ENCODE data around the gene VPS11. TPM values are rescaled to one million over a fixed set of nuclear protein-coding genes. Genes with fewer than 3 reads are reported as not detected.
A peak's percentile ranks its signal among the peaks of the same experiment; 100 is the strongest.
"Not testable (repeated sequence)": the region's sequence is repeated elsewhere in the genome, so short reads cannot be mapped to it uniquely, and the experiment has no call there.

VPS11 gene
- total and polyA plus RNA-seq, 9 donors = 19.9 to 32.1 (median 30.2) TPM

DNA sequence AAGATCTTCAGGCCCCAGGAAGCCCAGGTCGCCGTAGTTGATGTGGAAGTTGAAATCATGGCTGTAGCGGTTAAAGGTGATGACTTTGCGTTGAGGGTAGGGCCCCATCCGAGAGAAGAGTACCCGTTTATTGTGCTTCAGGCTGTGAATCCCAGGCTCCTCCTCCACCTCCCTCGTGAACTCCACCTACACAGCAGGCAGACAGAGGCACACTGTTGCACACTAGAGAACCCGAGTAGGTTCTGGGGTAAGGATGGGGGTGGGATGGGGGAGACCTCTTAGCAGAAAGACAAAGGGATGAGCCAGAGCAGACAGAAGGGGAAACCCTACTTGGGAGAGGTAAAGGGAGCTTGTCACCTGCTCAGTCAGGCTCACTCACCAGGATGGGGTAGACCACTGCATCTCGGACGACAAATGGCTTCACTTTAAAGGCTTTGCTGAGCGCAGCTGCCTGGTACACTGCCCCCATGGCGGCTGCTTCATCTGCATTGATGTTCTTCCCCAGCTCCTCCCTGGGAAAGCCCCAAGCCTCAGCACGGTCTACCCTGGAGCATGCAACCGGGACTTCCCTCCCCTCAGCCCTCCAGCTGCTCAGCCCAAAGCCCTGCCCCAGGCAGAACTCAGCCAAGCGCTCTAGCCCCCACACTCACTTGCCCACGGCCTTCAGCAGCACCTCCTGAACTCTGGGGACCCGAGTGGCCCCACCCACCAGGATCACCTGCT lies 16.0 kb upstream of the VPS11 start:
- Histone ChIP-seq H3K36me3 (ENCODE audit: control insufficient read depth, insufficient read depth, low read length) (peaks cover 89% of the 10 kb centered on the region), H3K4me1 (ENCODE audit: control insufficient read depth, insufficient read depth, low read length) (peaks cover 12% of the 10 kb centered on the region), H3K27ac (ENCODE audit: low read length) (no peak overlapping the region), H3K4me3 (ENCODE audit: low read length) (no peak overlapping the region), H3K27me3 (ENCODE audit: control insufficient read depth, insufficient read depth, low read length) (no peaks in the 10 kb centered on the region), H3K9me3 (replicated peaks; ENCODE audit: control insufficient read depth, low read depth, low read length) (no peaks in the 10 kb centered on the region)
- no peak for DNase-seq
- 85% methylated on average over 9 of the region's 17 CpGs for WGBS (ENCODE audit: insufficient coverage)

DNA sequence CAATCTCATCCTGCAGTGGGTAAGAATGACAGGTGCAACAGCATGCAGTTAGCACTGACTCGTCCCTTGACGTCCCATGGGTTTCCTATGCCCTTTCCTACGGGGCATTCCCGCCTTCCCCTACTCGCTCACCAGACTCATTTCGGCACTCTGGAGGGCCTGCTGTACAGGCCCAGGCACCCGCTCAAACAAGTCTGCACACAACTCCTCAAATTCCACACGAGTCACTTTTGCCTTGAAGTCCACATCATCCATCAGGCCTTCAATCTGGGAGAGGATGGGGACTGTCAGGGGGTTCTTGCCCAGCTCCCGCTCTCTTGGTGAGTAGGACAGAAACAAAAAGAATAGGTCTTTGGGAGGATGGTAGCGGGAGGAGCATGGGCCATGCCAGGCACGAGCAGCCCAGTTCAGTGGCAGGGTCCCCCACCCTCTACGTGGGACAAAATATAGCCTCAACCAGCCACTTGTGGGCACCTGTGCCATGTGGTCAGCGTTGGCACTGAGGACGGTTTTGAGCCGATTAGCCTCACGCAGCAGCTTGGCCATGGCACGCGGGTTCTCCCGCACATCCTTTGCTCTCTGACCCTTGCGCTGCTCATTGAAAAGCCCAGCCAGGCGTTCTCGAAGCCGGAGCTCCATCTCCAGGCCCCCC lies 15.3 kb upstream of the VPS11 start:
- WGBS (ENCODE audit: insufficient coverage) = 93% methylated on average over 18 of the region's 23 CpGs
- Histone ChIP-seq H3K4me1 (ENCODE audit: control insufficient read depth, insufficient read depth, low read length) (peaks cover 12% of the 10 kb centered on the region), H3K27me3 (ENCODE audit: control insufficient read depth, insufficient read depth, low read length) (no peaks in the 10 kb centered on the region), H3K9me3 (replicated peaks; ENCODE audit: control insufficient read depth, low read depth, low read length) (no peaks in the 10 kb centered on the region), H3K36me3 (ENCODE audit: control insufficient read depth, insufficient read depth, low read length) (peaks cover 83% of the 10 kb centered on the region), H3K4me3 (ENCODE audit: low read length) (no peak overlapping the region), H3K27ac (ENCODE audit: low read length) (no peak overlapping the region)
- DNase-seq = no peak

DNA sequence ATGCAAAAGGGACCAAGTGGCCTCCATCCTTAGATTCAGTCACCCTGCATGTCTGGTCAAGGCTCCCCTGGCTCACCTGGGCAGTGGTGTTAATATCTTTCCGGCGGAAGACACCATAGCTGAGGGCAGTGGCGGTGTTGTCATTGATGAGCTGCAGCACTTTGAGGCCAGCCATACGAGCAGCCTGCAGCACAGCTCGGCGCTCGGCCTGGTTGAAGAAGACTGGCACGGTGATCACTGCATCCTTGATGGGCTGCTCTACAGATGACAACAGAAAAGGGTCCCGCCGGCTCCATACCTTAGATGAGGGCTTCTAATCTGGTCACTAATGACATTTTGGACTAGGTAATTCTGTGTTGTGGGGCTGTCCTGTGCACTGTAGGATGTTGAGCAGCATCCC lies 13.2 kb upstream of the VPS11 start:
- WGBS (ENCODE audit: insufficient coverage) = 94% methylated on average over 10 of the region's 10 CpGs
- peaks cover 18% of the 10 kb centered on the region for H3K4me1 ChIP-seq (ENCODE audit: control insufficient read depth, insufficient read depth, low read length)
- H3K36me3 ChIP-seq (ENCODE audit: control insufficient read depth, insufficient read depth, low read length) = peaks cover 62% of the 10 kb centered on the region
- no peaks in the 10 kb centered on the region for H3K9me3 ChIP-seq (replicated peaks; ENCODE audit: control insufficient read depth, low read depth, low read length)
- H3K27me3 ChIP-seq (ENCODE audit: control insufficient read depth, insufficient read depth, low read length) = no peaks in the 10 kb centered on the region
- H3K4me3 ChIP-seq (ENCODE audit: low read length) = no peak overlapping the region
- no peak for DNase-seq
- H3K27ac ChIP-seq (ENCODE audit: low read length) = no peak overlapping the region

DNA sequence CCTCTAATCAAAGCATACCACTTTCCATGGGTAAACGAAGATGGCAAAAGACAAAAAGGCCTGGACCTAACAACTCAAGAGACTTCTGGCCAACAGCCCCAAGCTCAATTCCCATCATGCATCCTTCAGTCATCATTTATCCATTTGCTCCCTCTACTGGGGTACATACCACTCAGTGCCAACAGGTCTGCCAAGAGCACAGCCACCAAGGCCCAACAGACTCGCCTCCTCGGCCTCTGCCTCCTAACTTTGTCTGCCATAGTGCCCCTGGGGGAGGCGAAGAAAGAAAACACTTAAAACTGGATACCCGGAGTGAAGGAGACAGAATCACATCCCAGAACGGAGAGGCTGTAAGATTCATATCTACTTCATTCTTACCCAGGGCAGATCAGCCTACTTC lies 11.7 kb upstream of the VPS11 start:
- 29% methylated on average over 6 of the region's 6 CpGs for WGBS (ENCODE audit: insufficient coverage)
- Histone ChIP-seq H3K9me3 (replicated peaks; ENCODE audit: control insufficient read depth, low read depth, low read length) (no peaks in the 10 kb centered on the region), H3K4me3 (ENCODE audit: low read length) (peak overlapping the region; percentile 89), H3K4me1 (ENCODE audit: control insufficient read depth, insufficient read depth, low read length) (peaks cover 18% of the 10 kb centered on the region), H3K27me3 (ENCODE audit: control insufficient read depth, insufficient read depth, low read length) (no peaks in the 10 kb centered on the region), H3K27ac (ENCODE audit: low read length) (no peak overlapping the region), H3K36me3 (ENCODE audit: control insufficient read depth, insufficient read depth, low read length) (peaks cover 48% of the 10 kb centered on the region)
- no peak for DNase-seq

DNA sequence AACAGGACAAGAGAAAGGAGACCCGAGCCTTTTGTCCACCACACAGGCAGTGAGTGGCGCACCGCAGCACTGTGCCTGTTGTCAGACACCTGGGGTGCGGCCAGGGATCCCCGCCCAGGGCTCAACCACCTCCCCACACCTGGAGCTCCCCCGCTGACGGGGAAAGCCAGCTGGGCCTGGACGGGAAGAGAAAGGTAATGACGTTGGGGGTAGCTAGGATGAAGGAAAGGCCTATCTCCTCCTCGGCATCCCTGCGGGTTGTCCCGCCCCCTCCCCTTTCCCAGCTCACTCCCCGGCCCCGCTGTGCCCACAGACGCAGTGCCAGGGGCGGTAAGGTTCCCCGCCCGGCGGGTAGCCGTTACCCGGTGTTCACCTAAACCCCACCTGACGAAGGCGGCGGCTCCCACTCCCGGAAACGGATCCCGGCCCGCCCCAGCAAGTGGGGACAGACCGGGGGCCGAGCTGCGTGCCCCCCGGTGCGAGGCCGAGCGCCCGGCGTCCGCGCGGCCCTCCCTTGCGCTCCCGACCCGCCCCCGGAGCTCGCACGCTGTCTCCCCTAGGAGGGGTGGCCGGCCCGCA lies 11.1 kb upstream of the VPS11 start:
- peaks cover 42% of the 10 kb centered on the region for H3K36me3 ChIP-seq (ENCODE audit: control insufficient read depth, insufficient read depth, low read length)
- H3K4me1 ChIP-seq (ENCODE audit: control insufficient read depth, insufficient read depth, low read length) = peaks cover 18% of the 10 kb centered on the region
- H3K9me3 ChIP-seq (replicated peaks; ENCODE audit: control insufficient read depth, low read depth, low read length) = no peaks in the 10 kb centered on the region
- peak overlapping the region; percentile 89 for H3K4me3 ChIP-seq (ENCODE audit: low read length)
- WGBS (ENCODE audit: insufficient coverage) = under 1% methylated on average over 33 of the region's 48 CpGs
- no peaks in the 10 kb centered on the region for H3K27me3 ChIP-seq (ENCODE audit: control insufficient read depth, insufficient read depth, low read length)
- H3K27ac ChIP-seq (ENCODE audit: low read length) = peak overlapping the region; percentile 82
- peak; percentile 16 for DNase-seq

DNA sequence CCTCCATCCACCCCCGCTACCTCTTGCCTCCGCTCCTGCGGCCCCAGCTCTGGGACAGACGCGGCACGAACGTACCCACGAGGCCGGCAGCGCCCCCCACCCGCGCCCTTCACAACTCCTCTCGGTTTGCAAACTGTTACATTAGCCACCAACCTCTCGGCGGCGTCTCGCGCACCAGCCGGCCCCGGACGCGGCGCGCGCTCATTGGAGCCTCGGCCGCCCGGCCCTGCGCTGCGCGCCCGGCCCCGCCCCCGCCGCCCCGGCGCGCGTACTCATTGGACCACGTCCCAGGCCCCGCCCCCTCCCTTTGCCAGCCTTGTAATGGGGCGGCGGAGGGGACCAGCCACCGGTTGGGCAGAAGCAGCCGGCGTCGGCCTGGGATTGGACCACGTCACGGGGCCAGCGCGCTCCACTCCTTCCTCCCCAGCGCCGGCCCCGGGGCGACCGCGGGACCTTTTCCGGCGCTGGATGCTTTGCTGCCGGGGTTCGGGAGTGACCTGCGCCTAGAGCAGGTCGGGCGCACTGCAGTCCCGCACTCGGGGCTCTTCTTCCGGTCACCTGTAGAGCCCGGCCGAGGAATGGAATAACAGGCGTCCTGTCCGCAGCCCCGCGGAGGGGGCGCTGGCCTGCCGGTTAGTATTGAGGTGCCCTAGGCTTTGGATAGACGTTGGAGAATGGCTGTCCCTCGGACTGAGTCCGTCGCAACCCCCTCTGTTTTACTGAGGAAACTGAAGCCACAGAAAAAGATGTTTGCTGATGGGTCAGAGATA lies 10.4 kb upstream of the VPS11 start, which contains the start of gene HYOU1:
Gene HYOU1, minus strand, starts transcription at position 206 of the 770 bp plus-strand sequence. CDS start 1,045 bp downstream, outside the sequence.
- peak within 1 kb of the TSS; percentile 82 for H3K27ac ChIP-seq (ENCODE audit: low read length)
- peaks cover 36% of the 10 kb centered on the region for H3K36me3 ChIP-seq (ENCODE audit: control insufficient read depth, insufficient read depth, low read length)
- 0% methylated on average over 73 of the region's 79 CpGs for WGBS (ENCODE audit: insufficient coverage)
- H3K4me1 ChIP-seq (ENCODE audit: control insufficient read depth, insufficient read depth, low read length) = peaks cover 18% of the 10 kb centered on the region
- DNase-seq = peak; percentile 98
- peak within 1 kb of the TSS; percentile 89 for H3K4me3 ChIP-seq (ENCODE audit: low read length)
- no peaks in the 10 kb centered on the region for H3K9me3 ChIP-seq (replicated peaks; ENCODE audit: control insufficient read depth, low read depth, low read length)
- H3K27me3 ChIP-seq (ENCODE audit: control insufficient read depth, insufficient read depth, low read length) = no peaks in the 10 kb centered on the region

DNA sequence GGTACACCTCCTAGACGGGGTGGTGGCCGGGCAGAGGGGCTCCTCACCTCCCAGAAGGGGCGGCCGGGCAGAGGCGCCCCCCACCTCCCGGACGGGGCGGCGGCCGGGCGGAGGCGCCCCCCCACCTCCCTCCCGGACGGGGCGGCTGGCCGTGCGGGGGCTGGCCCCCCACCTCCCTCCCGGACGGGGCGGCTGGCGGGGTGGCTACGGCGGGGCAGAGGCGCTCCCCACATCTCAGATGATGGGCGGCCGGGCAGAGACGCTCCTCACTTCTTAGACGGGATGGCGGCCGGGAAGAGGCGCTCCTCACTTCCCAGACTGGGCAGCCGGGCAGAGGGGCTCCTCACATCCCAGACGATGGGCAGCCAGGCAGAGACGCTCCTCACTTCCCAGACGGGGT lies 8.5 kb upstream of the VPS11 start:
- H3K27ac ChIP-seq (ENCODE audit: low read length); H3K9me3 ChIP-seq (replicated peaks; ENCODE audit: control insufficient read depth, low read depth, low read length); DNase-seq; H3K27me3 ChIP-seq (ENCODE audit: control insufficient read depth, insufficient read depth, low read length); H3K4me3 ChIP-seq (ENCODE audit: low read length): not testable (repeated sequence)
- peaks cover 18% of the 10 kb centered on the region for H3K4me1 ChIP-seq (ENCODE audit: control insufficient read depth, insufficient read depth, low read length)
- 80% methylated on average over 1 of the region's 35 CpGs for WGBS (ENCODE audit: insufficient coverage)
- H3K36me3 ChIP-seq (ENCODE audit: control insufficient read depth, insufficient read depth, low read length) = peaks cover 16% of the 10 kb centered on the region

DNA sequence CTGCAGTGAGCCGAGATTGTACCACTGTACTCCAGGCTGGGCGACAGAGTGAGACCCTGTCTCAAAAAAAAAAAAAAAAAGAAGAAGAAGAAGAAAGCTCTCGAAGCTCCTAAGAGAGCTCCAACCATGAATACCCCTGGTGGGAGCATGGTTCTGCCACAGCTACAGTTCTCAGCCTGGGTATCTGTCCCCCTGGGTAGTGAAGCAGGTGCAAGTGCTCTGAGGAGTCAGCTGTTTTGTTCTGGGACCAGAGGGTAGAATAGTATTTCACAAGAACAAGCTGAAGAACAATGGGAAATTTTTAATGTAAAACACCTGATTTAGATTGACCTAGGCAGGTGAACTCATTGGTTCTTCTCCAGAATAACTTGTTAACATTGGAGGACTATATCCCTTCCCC lies 6.4 kb upstream of the VPS11 start:
- Histone ChIP-seq H3K27me3 (ENCODE audit: control insufficient read depth, insufficient read depth, low read length) (no peaks in the 10 kb centered on the region), H3K9me3 (replicated peaks; ENCODE audit: control insufficient read depth, low read depth, low read length) (no peaks in the 10 kb centered on the region), H3K36me3 (ENCODE audit: control insufficient read depth, insufficient read depth, low read length) (no peaks in the 10 kb centered on the region), H3K4me1 (ENCODE audit: control insufficient read depth, insufficient read depth, low read length) (peaks cover 10% of the 10 kb centered on the region), H3K4me3 (ENCODE audit: low read length) (no peak overlapping the region), H3K27ac (ENCODE audit: low read length) (no peak overlapping the region)
- no peak for DNase-seq
- WGBS (ENCODE audit: insufficient coverage) = 100% methylated on average over 1 of the region's 3 CpGs

DNA sequence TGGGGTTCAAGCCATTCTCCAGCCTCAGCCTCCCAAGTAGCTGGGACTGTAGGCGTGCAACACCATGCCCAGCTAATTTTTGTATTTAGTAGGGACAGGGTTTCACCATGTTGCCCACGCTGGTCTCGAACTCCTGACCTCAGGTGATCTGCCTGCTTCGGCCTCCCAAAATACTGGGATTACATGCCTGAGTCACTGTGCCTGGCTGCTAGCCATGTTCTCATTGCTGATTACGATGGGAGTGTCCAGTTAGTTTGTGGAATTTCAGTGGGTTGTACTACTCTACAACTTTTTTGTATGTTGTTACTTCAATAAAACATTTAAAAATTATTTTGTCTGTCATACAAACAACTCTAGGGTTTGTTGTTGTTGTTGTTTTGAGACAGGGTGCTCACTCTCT lies 4.8 kb upstream of the VPS11 start:
- Histone ChIP-seq H3K27ac (ENCODE audit: low read length) (no peak overlapping the region), H3K9me3 (replicated peaks; ENCODE audit: control insufficient read depth, low read depth, low read length) (no peaks in the 10 kb centered on the region), H3K4me1 (ENCODE audit: control insufficient read depth, insufficient read depth, low read length) (peaks cover 12% of the 10 kb centered on the region), H3K4me3 (ENCODE audit: low read length) (no peak overlapping the region), H3K27me3 (ENCODE audit: control insufficient read depth, insufficient read depth, low read length) (no peaks in the 10 kb centered on the region), H3K36me3 (ENCODE audit: control insufficient read depth, insufficient read depth, low read length) (no peaks in the 10 kb centered on the region)
- no peak for DNase-seq
- 81% methylated on average over 3 of the region's 5 CpGs for WGBS (ENCODE audit: insufficient coverage)

DNA sequence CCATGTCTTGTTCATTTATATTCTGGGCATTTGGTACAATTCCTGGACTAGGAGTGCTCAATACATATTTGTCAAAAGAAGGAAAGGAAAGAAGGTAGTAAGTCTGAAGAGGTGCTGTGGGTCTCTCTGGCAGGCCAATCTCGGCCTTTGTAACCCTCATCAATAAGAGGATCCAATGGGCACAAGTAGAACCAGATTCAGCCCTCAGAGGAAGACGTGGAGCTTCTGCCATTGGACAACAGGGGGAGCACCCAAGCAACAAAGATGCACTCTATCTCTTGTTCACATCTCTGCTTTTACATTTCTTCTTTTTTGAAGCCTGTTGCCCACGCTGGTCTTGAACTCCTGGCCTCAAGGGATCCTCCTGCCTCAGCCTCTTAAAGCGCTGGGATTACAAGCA lies 2.2 kb upstream of the VPS11 start:
- 40% methylated on average over 4 of the region's 4 CpGs for WGBS (ENCODE audit: insufficient coverage)
- Histone ChIP-seq H3K27ac (ENCODE audit: low read length) (no peak overlapping the region), H3K4me3 (ENCODE audit: low read length) (no peak overlapping the region), H3K4me1 (ENCODE audit: control insufficient read depth, insufficient read depth, low read length) (peaks cover 12% of the 10 kb centered on the region), H3K36me3 (ENCODE audit: control insufficient read depth, insufficient read depth, low read length) (peaks cover 11% of the 10 kb centered on the region), H3K27me3 (ENCODE audit: control insufficient read depth, insufficient read depth, low read length) (no peaks in the 10 kb centered on the region), H3K9me3 (replicated peaks; ENCODE audit: control insufficient read depth, low read depth, low read length) (no peaks in the 10 kb centered on the region)
- no peak for DNase-seq
